ENCODE results near the gene FLRT1. TPM values are rescaled to one million over a fixed set of nuclear protein-coding genes. Genes with fewer than 3 reads are reported as not detected.

FLRT1 gene
- total and polyA plus RNA-seq, 2 of the 13 experiments (the other 11 are each of a cell fraction or from before 2014, with no cell fraction given): 0.02 to 0.08 TPM

GRCh38 chr11:64003807-64004589 is 31.7 kb upstream of the FLRT1 start:
- peaks cover 4% of the 10 kb centered on the region; the same call in 1 of the 2 replicates for H4K20me1 ChIP-seq (ENCODE audit: insufficient read depth, low read length)
- intact Hi-C loops (cut with micrococcal nuclease; ENCODE audit: unreplicated experiment): no loop called here
- no peak overlapping the region for H2AFZ ChIP-seq (ENCODE audit: low read length)
- ChIA-PET CTCF (ENCODE audit: low intra/inter-chr PET ratio, low total read pairs) (no interaction called here), POLR2A (no interaction called here)
- ATAC-seq (no peak), FAIRE-seq (no peak), DNase-seq (ENCODE audit: low spot score) (no peak)
- WGBS (ENCODE audit: low lambda C conversion rate): 88% methylated on average over 23 of the region's 23 CpGs
- H3K9ac ChIP-seq (ENCODE audit: insufficient read depth, low read depth, low read length): no peak overlapping the region
- no peak overlapping the region for H3K27ac ChIP-seq (ENCODE audit: extremely low read length, insufficient read depth, low read length)
- H3K27me3 ChIP-seq (ENCODE audit: control insufficient read depth in 1 of 2, insufficient read depth in 2 of 2, low read length in 2 of 2): no peaks in the 10 kb centered on the region
- no peaks in the 10 kb centered on the region for H3K9me3 ChIP-seq (ENCODE audit: low read length)
- H3K4me1 ChIP-seq (ENCODE audit: insufficient read depth, low read length): peaks cover 21% of the 10 kb centered on the region
- no peak overlapping the region for H3K4me2 ChIP-seq (ENCODE audit: low read depth, low read length)
- no TSS peak for BruUV-seq (replicated peaks)
- no peaks in the 10 kb centered on the region for H3K79me2 ChIP-seq (ENCODE audit: insufficient read depth, low read length)
- no peaks in the 10 kb centered on the region; a peak in 1 of 5 replicates for H3K36me3 ChIP-seq (replicated peaks in 1 of 2; ENCODE audit: control insufficient read depth in 1 of 2, insufficient read depth in 2 of 2, low read length in 2 of 2)
- in situ Hi-C loops (cut with HindIII; ENCODE audit: extremely low pct_ligation_motif_present, low pct_unique_long_range_greater_than_20kb): no loop called here
- H3K4me3 ChIP-seq (replicated peaks in 1 of 3; ENCODE audit: insufficient read depth in 1 of 3, low read depth in 2 of 3, low read length in 3 of 3): no peak overlapping the region
- 0 out of 2 replicates have a peak, but pooled peaks have one; percentile 11 for TF ChIP-seq ZNF687 (CRISPR knock-in tag; IDR thresholded peaks at IDR 0.05)
- TF ChIP-seq ZBTB37 (CRISPR knock-in tag; IDR thresholded peaks at IDR 0.05): no peak
- no peak for TF ChIP-seq ZBTB42 (CRISPR knock-in tag; IDR thresholded peaks at IDR 0.05)
- TF ChIP-seq AGO2 (optimal IDR thresholded peaks at IDR 0.05; ENCODE audit: low read depth, low read length): peak; percentile 80
- TF ChIP-seq SRSF4 (IDR thresholded peaks at IDR 0.05; ENCODE audit: low read depth, low read length, poor library complexity, severe bottlenecking): no peak
- TF ChIP-seq ZNF121 (CRISPR knock-in tag; IDR thresholded peaks at IDR 0.05): no peak
- TF ChIP-seq KLF12 (CRISPR knock-in tag; IDR thresholded peaks at IDR 0.05; ENCODE audit: borderline replicate concordance): no peak
- TF ChIP-seq ZFP36L1 (CRISPR knock-in tag; IDR thresholded peaks at IDR 0.05): no peak
- TF ChIP-seq, protein P1, sequence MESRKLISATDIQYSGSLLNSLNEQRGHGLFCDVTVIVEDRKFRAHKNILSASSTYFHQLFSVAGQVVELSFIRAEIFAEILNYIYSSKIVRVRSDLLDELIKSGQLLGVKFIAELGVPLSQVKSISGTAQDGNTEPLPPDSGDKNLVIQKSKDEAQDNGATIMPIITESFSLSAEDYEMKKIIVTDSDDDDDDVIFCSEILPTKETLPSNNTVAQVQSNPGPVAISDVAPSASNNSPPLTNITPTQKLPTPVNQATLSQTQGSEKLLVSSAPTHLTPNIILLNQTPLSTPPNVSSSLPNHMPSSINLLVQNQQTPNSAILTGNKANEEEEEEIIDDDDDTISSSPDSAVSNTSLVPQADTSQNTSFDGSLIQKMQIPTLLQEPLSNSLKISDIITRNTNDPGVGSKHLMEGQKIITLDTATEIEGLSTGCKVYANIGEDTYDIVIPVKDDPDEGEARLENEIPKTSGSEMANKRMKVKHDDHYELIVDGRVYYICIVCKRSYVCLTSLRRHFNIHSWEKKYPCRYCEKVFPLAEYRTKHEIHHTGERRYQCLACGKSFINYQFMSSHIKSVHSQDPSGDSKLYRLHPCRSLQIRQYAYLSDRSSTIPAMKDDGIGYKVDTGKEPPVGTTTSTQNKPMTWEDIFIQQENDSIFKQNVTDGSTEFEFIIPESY (CRISPR knock-in tag; IDR thresholded peaks at IDR 0.05): peak; percentile 85
- TF ChIP-seq CAMTA2 (CRISPR knock-in tag; IDR thresholded peaks at IDR 0.05; ENCODE audit: borderline replicate concordance): no peak
- TF ChIP-seq HNRNPL (IDR thresholded peaks at IDR 0.05; ENCODE audit: low read depth, low read length): 0 out of 2 replicates have a peak, but pooled peaks have one; percentile 64
- no peak for TF ChIP-seq ZNF496 (CRISPR knock-in tag; IDR thresholded peaks at IDR 0.05; ENCODE audit: insufficient replicate concordance)
- TF ChIP-seq ZNF292 (CRISPR knock-in tag; IDR thresholded peaks at IDR 0.05; ENCODE audit: borderline replicate concordance, low read depth): no peak
- TF ChIP-seq ZNF607 (CRISPR knock-in tag; IDR thresholded peaks at IDR 0.05; ENCODE audit: borderline replicate concordance): no peak
- no peak for TF ChIP-seq PAWR (CRISPR knock-in tag; IDR thresholded peaks at IDR 0.05; ENCODE audit: borderline replicate concordance)
